Skin epidermis (tissue), 12 donors: ENCODE results near the gene NR6A1.

ENCODE experiments used
- H3K27ac ChIP-seq, 21 experiments: fragments of 200-600 bp; sonication (generic) in 11 of 21; one replicate each; pipeline ENCODE4 v1.5.0; 2020; ENCODE audit warnings: mild to moderate bottlenecking in 3 of 21, inconsistent platforms in 2 of 21, moderate library complexity in 2 of 21
- H3K4me3 ChIP-seq, 7 experiments: fragments of 200-600 bp; sonication (generic) in 2 of 7; one replicate each; pipeline ENCODE4 v1.5.0; 2020; ENCODE audit warnings: inconsistent platforms in 2 of 7, mild to moderate bottlenecking in 2 of 7, moderate library complexity in 1 of 7

NR6A1 gene

GRCh38 chr9:124771021-124771866, at the start of gene NR6A1:
Gene NR6A1, minus strand, starts transcription at chr9:124771311.
- Histone ChIP-seq H3K4me3 (peak within 1 kb of the TSS; percentile 48 to 93 (median 87)), H3K27ac (peak within 1 kb of the TSS in 20 of 21 experiments; percentile 35 to 86 (median 76))

GRCh38 chr9:124818431-124819281, 47.5 kb upstream of the NR6A1 start:
- no peak overlapping the region for H3K4me3 ChIP-seq
- H3K27ac ChIP-seq: peak overlapping the region in 20 of 21 experiments; percentile 38 to 88 (median 78)

GRCh38 chr9:124815601-124816000, 44.5 kb upstream of the NR6A1 start:
- no peak overlapping the region for H3K4me3 ChIP-seq
- no peak overlapping the region for H3K27ac ChIP-seq

GRCh38 chr9:124814164-124814535, 43.0 kb upstream of the NR6A1 start:
- Histone ChIP-seq H3K27ac (peak overlapping the region in 11 of 21 experiments; percentile 16 to 57 (median 33)), H3K4me3 (no peak overlapping the region)

GRCh38 chr9:124813501-124814163, 42.5 kb upstream of the NR6A1 start:
- peak overlapping the region in 11 of 21 experiments; percentile 16 to 57 (median 33) for H3K27ac ChIP-seq

GRCh38 chr9:124813041-124813440, 41.9 kb upstream of the NR6A1 start:
- no peak overlapping the region for H3K4me3 ChIP-seq
- H3K27ac ChIP-seq: peak overlapping the region in 5 of 21 experiments; percentile 8 to 57 (median 51)

More at GRCh38 chr9:124813501-124814163, 42.5 kb upstream of the NR6A1 start:
- no peak overlapping the region for H3K4me3 ChIP-seq

- no peak overlapping the region for H3K4me3 ChIP-seq
- peak overlapping the region in 3 of 21 experiments; percentile 8 to 55 (median 33) for H3K27ac ChIP-seq
Observed at GRCh38 chr9:124812441-124812876, 41.3 kb upstream of the NR6A1 start.

- Histone ChIP-seq H3K4me3 (no peak overlapping the region), H3K27ac (peak overlapping the region in 12 of 21 experiments; percentile 4 to 65 (median 29))
Observed at GRCh38 chr9:124810663-124811355, 39.7 kb upstream of the NR6A1 start.

- H3K4me3 ChIP-seq: no peak overlapping the region
- peak overlapping the region in 1 of 21 experiments; percentile 8 for H3K27ac ChIP-seq
Observed at GRCh38 chr9:124809741-124810500, 38.8 kb upstream of the NR6A1 start.

GRCh38 chr9:124809211-124809610, 38.1 kb upstream of the NR6A1 start:
- Histone ChIP-seq H3K4me3 (no peak overlapping the region), H3K27ac (peak overlapping the region in 1 of 21 experiments; percentile 8)

- Histone ChIP-seq H3K4me3 (no peak overlapping the region), H3K27ac (no peak overlapping the region)
Observed at GRCh38 chr9:124808246-124808956, 37.3 kb upstream of the NR6A1 start.

GRCh38 chr9:124805186-124805585, 34.1 kb upstream of the NR6A1 start:
- Histone ChIP-seq H3K27ac (no peak overlapping the region), H3K4me3 (no peak overlapping the region)

- no peak overlapping the region for H3K4me3 ChIP-seq
Observed at GRCh38 chr9:124803911-124804310, 32.8 kb upstream of the NR6A1 start.

GRCh38 chr9:124802426-124802825, 31.3 kb upstream of the NR6A1 start:
- Histone ChIP-seq H3K4me3 (no peak overlapping the region), H3K27ac (peak overlapping the region in 3 of 21 experiments; percentile 8 to 34 (median 27))

More at GRCh38 chr9:124803911-124804310, 32.8 kb upstream of the NR6A1 start:
- no peak overlapping the region for H3K27ac ChIP-seq

- peak overlapping the region in 15 of 21 experiments; percentile 1 to 82 (median 42) for H3K27ac ChIP-seq
- no peak overlapping the region for H3K4me3 ChIP-seq
Observed at GRCh38 chr9:124801356-124801755, 30.2 kb upstream of the NR6A1 start.

GRCh38 chr9:124800306-124801259, 29.5 kb upstream of the NR6A1 start:
- H3K27ac ChIP-seq: peak overlapping the region in 18 of 21 experiments; percentile 2 to 82 (median 47)
- H3K4me3 ChIP-seq: no peak overlapping the region
